Stimulated activated CD4-positive, alpha-beta T cell treated with anti-CD3 and anti-CD28 coated beads, Interleukin-15, amount 100 ng/mL, for 24 hours (primary cell): ENCODE results near the gene MMS19.
"Not testable (repeated sequence)": the region's sequence is repeated elsewhere in the genome, so short reads cannot be mapped to it uniquely, and the experiment has no call there.

Experiments
- DNase-seq: peaks from one replicate; pipeline ENCODE4 v3.0.0-alpha.2; 2020

The MMS19 gene

GRCh38 chr10:97502916-97503315 is 4.7 kb upstream of the MMS19 start:
- no peak for DNase-seq

GRCh38 chr10:97500297-97500575 is 2.0 kb upstream of the MMS19 start:
- no peak for DNase-seq

GRCh38 chr10:97499561-97500296 is 1.5 kb upstream of the MMS19 start:
- no peak for DNase-seq

GRCh38 chr10:97498841-97499560 is 779 bp upstream of the MMS19 start, which contains the start of gene UBTD1:
Gene UBTD1, plus strand, starts transcription at chr10:97498924. Its CDS starts 280 bp downstream, at chr10:97499204.
- DNase-seq: peak; percentile 45

GRCh38 chr10:97497572-97498075 is 598 bp downstream of the MMS19 start:
- peak; percentile 92 for DNase-seq

GRCh38 chr10:97494863-97495506 is 3.2 kb downstream of the MMS19 start:
- DNase-seq: no peak

GRCh38 chr10:97494151-97494550 is 4.1 kb downstream of the MMS19 start:
- no peak for DNase-seq

GRCh38 chr10:97490592-97490991 is 7.6 kb downstream of the MMS19 start:
- DNase-seq: no peak

GRCh38 chr10:97485647-97486281 is 12.5 kb downstream of the MMS19 start:
- DNase-seq: no peak

GRCh38 chr10:97483921-97484320 is 14.3 kb downstream of the MMS19 start:
- no peak for DNase-seq

- no peak for DNase-seq
These were observed 14.7 kb downstream of the MMS19 start for GRCh38 chr10:97483506-97483905.

GRCh38 chr10:97482381-97482780 is 15.8 kb downstream of the MMS19 start:
- DNase-seq: no peak

- no peak for DNase-seq
These were observed 17.2 kb downstream of the MMS19 start for GRCh38 chr10:97481071-97481470.

- no peak for DNase-seq
These were observed 18.3 kb downstream of the MMS19 start for GRCh38 chr10:97479939-97480338.

GRCh38 chr10:97479410-97479809 is 18.8 kb downstream of the MMS19 start:
- not testable (repeated sequence) for DNase-seq

- no peak for DNase-seq
These were observed 22.2 kb downstream of the MMS19 start for GRCh38 chr10:97475936-97476594.

- no peak for DNase-seq
These were observed 23.3 kb downstream of the MMS19 start for GRCh38 chr10:97474918-97475317.

- not testable (repeated sequence) for DNase-seq
These were observed 29.4 kb downstream of the MMS19 start for GRCh38 chr10:97468781-97469180.

GRCh38 chr10:97468162-97468561 is 30.1 kb downstream of the MMS19 start:
- no peak for DNase-seq

GRCh38 chr10:97466755-97467154 is 31.5 kb downstream of the MMS19 start:
- DNase-seq: no peak

GRCh38 chr10:97465982-97466381 is 32.2 kb downstream of the MMS19 start:
- no peak for DNase-seq

GRCh38 chr10:97464226-97464625 is 34.0 kb downstream of the MMS19 start:
- no peak for DNase-seq
